GM12872 (cell line): ENCODE results near the gene MED27.

Experiments used
- TF ChIP-seq, protein P1 (sequence below): IDR thresholded peaks from 3 replicates; pipeline ENCODE4 v1.5.1; 2011; ENCODE audit warnings: low read depth, mild to moderate bottlenecking, low read length, moderate library complexity; ENCODE audit not compliant: insufficient read depth

MED27 gene

GRCh38 chr9:131856105-131856504 lies 223.6 kb downstream of the MED27 start:
- TF ChIP-seq, protein P1, sequence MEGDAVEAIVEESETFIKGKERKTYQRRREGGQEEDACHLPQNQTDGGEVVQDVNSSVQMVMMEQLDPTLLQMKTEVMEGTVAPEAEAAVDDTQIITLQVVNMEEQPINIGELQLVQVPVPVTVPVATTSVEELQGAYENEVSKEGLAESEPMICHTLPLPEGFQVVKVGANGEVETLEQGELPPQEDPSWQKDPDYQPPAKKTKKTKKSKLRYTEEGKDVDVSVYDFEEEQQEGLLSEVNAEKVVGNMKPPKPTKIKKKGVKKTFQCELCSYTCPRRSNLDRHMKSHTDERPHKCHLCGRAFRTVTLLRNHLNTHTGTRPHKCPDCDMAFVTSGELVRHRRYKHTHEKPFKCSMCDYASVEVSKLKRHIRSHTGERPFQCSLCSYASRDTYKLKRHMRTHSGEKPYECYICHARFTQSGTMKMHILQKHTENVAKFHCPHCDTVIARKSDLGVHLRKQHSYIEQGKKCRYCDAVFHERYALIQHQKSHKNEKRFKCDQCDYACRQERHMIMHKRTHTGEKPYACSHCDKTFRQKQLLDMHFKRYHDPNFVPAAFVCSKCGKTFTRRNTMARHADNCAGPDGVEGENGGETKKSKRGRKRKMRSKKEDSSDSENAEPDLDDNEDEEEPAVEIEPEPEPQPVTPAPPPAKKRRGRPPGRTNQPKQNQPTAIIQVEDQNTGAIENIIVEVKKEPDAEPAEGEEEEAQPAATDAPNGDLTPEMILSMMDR = no peak

- TF ChIP-seq, protein P1 = no peak
Measured at GRCh38 chr9:131854896-131855613, 224.6 kb downstream of the MED27 start.

- TF ChIP-seq, protein P1 = no peak
Measured at GRCh38 chr9:131854334-131854733, 225.3 kb downstream of the MED27 start.

GRCh38 chr9:131853434-131853833 lies 226.2 kb downstream of the MED27 start:
- TF ChIP-seq, protein P1 = no peak

DNA sequence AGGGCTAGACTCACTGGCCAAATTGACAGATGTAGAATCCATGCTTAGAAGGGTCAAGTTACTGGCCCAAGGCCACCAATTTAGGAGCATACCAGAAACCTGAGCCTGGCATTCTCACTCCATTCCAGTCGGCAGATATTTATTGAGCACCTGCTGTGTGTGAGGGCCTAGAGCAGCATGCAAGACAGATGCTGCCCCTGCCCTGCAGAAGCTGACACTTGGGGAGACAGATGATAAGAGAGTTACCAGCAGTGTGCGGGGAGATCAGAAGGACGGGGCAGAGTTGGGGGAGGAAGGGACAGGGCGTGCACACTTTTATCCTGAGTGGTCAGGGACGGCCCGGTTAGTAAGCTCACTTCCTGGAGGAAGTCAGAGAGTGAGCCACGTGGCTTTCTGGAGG lies 228.3 kb downstream of the MED27 start:
- TF ChIP-seq, protein P1 = no peak

DNA sequence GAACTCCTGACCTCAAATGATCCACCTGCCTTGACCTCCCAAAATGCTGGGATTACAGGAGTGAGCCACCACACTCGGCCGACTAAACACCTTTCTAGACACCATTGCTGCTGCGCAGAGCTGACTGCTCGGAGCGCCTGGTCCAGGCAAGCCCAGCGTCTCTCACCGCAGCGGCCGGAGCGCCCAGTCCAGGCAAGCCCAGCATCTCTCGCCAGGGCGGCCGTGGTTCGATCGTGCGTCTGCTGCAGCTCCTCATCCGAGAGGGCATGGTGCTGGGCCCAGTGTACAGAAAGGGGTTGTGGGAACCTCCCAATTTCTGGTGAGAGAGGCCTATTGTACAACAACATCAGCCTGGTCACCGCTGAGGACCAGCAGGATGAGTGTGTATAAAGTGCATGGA lies 230.3 kb downstream of the MED27 start:
- TF ChIP-seq, protein P1 = no peak

- TF ChIP-seq, protein P1 = no peak
Measured at GRCh38 chr9:131848570-131849160, 231.0 kb downstream of the MED27 start.
